Stimulated activated CD8-positive, alpha-beta memory T cell treated with anti-CD3 and anti-CD28 coated beads, Interleukin-2, amount 100 ng/mL, for 48 hours (primary cell): ENCODE results near the gene CREB3.

ENCODE experiments used
- DNase-seq, 2 donors: peaks; one replicate each; pipeline ENCODE4 v3.0.0-alpha.2; 2020; ENCODE audit warnings: low read depth in 2 of 2

Gene CREB3, protein sequence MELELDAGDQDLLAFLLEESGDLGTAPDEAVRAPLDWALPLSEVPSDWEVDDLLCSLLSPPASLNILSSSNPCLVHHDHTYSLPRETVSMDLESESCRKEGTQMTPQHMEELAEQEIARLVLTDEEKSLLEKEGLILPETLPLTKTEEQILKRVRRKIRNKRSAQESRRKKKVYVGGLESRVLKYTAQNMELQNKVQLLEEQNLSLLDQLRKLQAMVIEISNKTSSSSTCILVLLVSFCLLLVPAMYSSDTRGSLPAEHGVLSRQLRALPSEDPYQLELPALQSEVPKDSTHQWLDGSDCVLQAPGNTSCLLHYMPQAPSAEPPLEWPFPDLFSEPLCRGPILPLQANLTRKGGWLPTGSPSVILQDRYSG

DNA sequence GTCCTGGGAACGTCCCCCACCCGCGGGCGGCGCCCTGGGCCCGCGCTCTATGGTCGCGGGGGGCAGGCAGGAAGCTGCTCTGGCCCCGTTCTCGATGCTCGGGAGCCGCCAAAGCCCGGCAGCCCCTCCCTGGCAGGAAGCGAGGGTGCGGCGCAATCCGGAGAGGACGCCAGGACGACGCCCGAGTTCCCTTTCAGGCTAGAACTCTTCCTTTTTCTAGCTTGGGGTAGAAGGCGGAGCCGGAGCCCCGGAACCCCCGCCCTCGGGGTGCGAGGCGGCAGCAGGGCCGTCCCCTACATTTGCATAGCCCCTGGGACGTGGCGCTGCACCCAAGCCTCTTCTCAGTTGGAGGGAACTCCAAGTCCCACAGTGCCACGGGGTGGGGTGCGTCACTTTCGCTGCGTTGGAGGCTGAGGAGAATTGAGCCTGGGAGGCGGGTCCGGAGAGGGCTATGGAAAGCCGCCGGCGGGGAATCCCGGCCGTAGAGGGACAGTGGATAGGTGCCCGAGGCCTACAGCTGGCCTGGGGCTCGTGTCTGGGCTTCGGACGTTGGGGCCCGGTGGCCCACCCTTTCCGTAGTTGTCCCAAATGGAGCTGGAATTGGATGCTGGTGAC is at the start of gene CREB3, which contains the start of gene TLN1:
Gene CREB3, plus strand, starts transcription at position 482 of the 615 bp plus-strand sequence. Its CDS starts 107 bp downstream, at position 589.
Gene TLN1, minus strand, starts transcription at position 11 of the 615 bp plus-strand sequence. CDS start 6,501 bp downstream, outside the sequence.
- DNase-seq = peak; percentile 96

DNA sequence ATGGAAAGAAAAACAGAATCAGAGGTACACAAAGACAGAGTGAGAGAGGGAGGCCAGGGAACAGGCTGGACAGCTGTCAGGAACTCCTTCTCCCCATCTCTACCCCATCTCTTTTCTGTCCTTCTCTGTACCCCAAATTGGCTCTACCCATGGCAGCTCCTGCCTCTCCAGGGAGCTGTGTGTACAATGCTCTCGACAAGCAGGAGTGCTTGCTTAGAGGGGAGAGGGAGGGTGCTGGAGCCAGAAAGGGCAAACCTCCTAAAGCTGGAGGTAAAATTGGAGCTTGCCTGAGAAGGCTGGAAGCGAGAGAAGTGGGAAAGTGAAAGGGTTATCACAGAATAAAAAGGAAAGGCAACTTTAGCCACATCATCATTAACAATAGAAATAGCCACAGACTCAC is 49.1 kb upstream of the CREB3 start:
- no peak for DNase-seq

DNA sequence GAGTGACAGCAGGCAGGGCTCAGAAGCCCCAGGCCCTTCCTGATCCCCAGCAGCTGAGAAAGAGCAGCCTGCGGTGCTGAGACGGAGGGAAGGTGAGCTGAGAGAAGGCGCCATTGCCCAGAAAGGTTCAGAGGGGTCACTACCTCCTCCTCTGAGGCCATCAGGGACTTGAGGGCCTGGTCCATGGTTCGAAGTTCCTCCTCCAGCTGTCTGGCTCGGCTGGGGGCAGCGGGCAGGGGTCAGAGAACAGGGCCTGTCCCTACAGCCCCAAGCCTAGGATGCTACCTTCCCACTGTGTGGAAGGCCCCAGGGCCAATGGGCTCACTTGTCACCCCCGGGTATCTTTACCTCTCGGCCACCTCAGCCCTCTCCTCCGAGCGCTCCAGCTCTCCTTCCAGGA is 47.5 kb upstream of the CREB3 start:
- DNase-seq = no peak

DNA sequence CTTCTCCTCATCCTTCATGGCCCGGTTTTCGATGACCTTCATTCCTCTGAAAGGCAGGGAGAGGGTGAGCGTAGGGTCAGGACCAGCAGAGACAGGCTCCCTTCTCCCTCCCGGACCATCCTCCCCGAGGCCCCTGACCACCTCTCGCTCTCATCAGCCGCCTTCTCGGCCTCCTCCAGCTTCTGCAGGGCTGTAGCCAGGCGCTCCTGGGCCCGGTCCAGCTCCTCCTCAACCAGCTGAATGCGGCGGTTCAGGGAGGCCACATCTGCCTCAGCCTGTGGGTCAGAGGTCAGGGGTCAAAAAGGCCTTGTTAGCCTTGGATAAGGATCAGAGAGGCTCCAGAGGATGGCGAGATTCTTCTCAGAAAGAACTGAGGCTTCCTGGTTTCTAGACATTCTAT is 47.0 kb upstream of the CREB3 start:
- DNase-seq = no peak

DNA sequence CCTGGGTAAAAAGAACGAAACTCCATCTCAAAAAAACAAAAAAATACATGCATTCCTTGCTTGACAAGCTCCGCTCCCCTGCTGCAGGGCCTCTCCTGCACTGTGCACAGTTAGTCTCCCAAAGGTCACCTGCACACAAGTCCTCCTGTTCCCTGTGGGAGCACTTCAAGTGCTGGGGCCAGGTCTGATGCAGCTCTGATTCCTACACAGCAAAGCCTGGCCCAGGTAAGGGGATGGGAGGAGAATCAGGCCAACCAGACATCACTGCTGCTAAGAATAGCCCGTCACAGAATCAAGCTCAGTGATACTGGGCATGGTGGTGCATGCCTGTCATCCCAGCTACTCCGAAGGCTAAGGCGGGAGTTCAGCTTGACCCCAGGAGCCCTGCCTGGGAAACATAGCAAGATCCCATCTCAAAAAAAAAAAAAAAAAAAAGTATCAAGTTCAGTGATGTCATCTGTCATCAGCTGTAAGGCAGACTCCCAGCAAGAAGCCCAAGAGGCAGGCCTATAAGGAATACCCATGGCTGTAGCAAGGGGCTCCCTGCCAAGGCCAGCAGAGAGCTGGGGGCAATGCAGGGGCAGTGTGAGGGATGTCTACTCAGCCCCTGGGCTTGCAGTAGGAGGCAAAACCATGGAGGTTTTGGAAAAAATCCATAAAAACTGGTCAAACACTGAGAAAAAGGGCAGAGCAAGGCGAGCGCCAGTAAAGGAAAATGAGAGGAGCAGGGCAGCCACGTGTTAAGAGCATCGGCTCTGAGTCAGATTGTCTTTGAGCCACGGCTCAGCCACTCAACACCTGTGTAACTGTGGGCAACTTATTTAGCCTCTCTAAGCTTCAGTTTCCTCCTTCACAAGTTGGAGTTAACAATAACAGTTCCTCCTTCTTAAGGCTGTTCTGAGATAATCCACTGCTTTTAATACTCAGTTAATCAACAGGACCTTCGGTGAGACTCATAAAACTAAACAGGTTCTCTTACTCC is 46.0 kb upstream of the CREB3 start:
- DNase-seq = no peak

DNA sequence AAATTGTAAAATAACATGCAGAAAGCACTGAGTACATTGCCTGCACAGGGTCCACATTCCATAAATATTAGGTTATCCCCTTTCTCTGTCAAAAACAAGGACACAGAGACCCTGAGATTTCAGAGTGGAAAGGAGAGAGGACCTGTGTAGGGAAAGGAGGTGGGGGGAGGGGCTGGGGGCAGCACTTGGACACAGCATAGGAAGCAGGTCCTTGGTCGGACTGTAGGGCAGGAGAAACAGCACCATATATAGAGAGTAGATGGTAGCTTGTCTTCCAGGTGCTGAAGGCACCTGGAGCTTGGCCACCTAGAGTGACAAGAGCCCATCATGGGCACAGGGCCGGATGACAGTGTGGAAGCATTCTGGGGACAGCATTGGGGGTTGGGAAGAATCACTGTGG is 45.2 kb upstream of the CREB3 start:
- no peak for DNase-seq

DNA sequence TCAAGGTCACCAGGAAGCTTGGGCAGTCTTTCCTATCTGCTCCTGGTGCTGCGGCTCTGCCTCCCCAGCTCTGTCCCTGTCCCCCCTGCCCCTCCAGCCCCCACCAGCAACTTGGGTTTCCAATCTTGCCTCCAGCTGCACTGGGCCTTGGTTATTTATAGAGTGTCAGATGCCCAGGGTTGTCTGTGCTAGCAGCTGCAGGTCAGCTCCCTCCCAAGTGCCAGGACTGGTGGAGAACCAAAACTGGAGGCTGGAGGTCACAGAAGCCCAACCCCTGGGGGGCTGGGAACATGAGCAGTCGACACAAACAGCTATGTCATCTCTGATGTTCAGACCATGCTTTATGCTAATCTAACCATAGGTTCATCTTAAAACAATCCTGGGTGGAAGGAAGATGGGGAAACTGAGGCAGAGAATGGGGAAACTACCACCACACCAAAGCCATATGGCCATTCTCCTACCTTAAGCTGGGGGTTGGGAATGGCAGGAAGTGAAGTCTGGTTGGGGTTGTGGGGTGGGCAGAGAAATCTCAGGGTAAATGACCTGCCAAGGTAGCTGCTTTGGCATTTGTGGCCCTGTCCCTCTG is 44.4 kb upstream of the CREB3 start:
- no peak for DNase-seq

DNA sequence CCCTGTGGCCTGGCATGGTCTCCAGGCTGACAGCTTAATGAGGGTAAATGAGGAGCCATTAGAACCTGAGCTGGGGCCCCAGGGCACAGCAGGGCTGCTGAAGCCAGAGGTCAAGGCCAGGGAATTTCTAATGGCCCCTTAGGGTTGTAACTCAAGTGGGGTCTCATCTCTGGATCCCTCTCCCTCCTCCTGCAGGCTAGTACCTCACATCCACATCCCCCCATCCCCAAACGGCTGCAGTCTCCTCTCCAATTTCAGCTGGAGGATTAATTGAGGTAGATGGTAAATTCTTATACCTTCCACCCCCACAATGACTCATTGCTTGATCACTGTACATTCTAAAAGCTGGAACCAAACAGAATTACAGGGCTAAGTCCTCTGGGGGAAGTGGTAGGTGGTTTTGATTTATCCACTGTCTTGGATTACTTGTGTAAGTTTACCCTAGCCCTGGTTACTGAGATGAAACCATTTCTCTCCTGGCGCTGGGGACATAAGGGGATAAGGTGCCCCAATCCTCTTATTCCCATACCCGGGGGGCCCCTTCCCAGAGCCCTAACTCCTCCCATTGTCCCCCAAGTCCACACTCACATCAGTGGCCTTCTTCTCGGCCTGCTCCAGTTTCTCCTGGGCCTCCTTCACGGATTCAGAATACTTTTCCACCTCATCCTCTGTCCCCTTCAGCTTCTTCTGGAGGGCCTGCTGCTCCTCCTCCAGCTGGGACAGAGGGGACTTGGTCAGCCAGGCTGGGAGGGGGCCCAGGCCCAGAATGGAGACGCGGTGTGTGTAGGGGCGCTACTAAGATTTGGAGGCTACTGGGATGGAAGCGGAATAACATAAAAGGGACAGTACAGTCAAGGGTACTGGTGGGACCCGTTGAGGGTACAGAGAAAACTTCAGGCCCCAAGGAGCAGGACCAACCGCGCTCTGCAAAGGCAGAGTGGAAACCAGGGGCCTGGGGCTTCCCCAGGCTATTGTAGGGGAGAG is 43.6 kb upstream of the CREB3 start:
- DNase-seq = no peak

DNA sequence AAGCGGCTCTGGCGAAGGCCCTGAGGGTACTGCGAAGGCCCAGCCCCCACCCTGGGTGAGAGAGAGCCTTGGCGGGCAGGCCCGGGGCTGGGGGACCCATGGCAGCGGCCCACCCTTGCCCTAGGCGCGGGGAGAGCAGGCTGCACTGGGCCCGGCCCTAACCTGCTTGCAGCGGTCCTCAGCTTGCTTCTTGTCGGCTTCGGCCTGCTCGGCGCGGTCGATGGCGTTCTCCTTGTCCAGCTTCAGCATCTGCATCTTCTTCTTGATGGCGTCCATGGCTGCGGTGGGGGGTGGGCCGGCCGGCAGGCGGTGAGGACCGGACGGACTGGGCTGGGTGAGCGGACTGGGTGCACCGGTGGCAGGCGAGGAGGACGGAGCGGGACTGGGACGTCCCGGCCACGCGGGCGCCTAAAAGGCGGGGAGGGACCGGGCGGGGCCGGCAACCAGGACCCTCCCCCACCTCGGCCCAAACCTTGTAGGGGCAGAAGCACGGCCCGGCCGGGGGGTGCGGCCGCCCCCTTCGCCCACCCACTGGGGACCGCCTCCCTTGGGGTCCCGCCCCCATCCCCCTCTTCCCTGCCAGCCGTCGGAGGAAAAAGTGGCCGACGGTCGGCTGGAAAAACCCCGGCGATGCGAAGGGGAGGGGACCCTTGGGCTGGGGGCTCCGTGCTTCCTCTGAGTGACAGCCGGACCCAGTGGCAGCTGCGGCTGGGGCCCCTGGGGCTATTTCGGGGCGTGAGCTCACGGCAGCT is 42.7 kb upstream of the CREB3 start, which contains the start of gene TPM2:
Gene TPM2, minus strand, starts transcription at position 384 of the 752 bp plus-strand sequence. Its CDS starts 108 bp downstream, at position 276.
- no peak for DNase-seq

DNA sequence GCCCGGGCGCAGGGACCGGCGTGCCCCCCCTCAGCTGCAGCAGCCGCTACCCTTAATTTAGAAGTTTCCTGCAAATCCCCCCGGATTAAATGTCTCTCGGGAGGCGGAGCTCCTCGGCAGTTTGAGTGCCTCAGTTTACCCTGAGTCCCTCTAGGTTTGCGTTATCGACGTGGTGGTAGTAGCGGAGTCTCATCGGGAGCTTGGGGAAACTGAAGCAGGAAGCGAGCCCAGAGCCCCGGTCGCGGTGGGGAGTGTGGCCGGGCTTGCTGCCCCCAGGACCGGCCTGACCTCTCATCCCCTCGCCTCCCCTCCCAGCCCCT is 42.2 kb upstream of the CREB3 start:
- no peak for DNase-seq

DNA sequence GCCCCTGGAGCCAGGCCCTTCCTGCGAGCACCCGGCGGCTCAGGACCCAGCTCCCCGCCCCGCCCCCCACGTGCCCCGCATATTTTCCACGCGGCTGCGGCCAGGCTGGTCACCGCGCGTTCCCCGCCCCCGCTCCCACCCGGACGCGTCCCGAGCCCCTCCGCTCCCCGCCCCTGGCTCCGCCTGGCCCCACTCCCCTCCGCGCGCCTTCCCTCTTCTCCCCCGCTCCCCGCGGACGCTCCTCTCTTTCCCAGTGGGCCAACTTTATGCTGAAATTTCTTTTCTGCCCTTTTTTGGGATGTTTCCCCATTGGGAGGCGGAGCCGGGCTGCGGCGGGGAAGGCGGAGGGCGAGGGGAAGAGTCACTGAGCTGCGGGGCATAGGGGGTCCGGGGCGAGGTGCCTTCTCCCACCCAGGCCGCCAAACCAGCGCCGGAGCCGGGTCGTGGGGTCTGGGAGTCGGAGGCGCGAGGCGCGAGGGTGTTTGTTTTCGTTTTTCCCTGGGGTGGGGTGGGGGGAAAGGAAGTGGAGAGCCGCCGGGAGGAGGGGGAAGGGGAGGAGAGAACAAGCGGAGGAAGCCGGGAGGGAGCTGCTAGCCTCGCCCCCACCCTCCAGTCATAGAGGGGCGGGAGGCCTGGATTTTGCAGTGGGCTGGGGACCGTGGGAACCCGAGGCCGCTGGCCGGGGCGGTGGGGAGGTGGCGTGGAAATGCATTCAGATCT is 41.7 kb upstream of the CREB3 start:
- peak in 1 of 2 donors; percentile 20 for DNase-seq

DNA sequence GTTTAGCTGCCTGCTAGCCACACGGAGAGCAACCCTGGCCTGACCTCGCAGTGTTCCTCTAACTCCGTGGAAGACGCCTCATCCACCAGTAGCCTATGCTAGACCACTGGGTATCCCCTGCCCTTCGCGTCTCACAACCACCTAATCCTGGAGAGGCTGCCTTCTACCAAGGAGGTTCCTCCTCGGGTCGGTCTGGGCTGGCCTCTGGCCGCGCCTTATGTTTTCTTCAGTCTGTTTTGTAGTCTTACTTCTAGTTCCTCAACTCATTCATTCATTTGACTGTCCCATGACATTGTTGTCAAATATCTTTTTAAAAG is 41.2 kb upstream of the CREB3 start:
- DNase-seq = no peak

DNA sequence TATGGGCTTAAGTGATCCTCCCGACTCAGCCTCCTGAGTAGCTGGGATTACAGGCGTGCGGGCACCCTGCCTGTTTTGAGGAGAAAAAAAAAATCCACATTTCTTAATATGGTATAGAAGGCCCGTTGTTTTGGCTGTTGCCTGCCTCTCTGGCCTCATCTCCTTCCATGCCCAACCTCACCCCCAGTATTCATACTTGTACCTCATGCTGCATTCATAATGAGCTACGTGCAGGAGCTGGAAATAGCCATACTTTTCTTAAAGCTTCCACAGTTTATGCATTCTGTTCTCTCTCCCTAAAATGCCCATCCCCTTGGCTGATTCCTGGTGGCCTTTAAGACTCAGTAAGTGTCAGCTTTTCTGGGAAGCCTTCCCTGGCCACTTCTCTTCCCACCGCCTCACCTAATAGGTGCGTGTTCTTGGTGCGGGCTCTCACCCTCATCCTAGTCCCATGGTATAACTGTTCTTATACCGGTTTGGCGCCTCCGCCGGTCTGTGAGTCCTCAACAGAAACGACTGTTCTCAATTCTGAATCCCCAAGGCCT is 40.6 kb upstream of the CREB3 start:
- DNase-seq = no peak

DNA sequence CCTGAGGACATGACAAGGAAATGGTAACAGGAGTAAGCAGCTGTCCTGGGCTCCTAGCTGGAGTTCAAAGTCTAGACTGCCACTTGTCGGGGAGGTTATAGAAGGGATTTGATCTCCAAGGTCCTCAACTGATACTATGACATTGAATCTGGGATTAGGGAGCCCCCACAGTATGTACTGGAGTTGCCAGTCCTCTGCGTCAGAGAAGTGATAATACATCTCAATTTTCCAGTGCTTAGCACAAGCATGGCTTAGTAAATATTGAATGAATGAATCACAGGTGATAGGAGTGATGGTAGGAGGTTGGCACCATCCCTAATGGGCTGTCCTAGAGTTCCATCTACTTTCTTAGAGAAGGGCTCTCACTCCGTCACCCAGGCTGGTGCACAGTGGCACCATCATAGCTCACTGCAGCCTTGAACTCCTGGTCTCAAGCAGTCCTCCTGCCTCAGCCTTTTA is 36.5 kb upstream of the CREB3 start:
- no peak for DNase-seq

DNA sequence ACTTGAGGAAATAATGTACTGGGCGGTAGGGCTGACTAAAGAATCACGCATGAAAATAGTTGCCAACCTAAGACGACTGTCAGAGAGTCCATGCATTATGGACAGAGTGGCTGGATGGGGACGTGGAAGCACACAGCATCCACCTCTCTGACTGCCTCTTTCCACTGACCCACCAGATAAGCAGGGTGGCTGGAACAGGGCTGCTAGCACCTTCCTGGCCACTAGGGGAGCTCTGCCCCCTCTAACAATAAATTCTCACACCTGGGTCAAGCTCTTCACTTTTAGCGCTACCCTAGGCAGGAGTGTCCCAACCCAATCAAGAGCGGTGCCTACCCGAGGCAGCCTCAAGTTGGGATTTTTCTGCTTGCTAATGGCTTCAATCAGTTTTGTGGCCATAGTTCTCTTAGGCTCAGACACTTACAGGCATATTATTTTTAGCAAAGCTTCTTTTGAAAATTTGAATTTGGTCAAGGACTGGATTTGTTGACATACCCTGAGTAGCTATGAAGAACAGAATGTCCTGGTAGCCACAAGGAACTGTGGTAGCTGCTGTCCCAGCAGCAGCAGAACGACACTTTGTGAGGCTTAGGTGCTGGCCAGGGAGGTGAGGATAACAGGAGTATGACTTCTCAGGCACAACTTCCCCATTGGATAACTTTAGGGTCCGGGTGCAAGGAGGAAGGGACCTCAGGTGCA is 35.8 kb upstream of the CREB3 start:
- peak in 1 of 2 donors; percentile 37 for DNase-seq

DNA sequence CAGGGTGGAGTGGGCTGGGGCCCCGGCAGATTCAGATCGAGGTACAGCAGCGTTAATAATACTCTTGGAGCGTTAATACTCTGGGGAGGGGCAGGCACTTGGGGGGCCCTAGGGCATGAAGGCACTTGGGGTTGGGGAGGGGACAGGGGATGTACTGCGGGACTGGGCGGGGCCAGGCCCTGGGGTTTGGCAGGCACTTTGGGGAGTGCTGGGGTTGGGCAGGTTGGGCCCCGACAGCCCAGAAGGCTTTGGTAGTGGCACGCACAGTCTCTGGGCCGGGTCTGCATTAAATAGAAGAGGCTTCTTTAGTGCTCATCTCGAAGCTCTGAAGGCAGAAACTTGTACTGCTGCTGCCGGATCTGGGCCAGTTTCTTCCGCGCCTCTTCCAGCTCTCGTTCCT is 35.0 kb upstream of the CREB3 start:
- DNase-seq = no peak

DNA sequence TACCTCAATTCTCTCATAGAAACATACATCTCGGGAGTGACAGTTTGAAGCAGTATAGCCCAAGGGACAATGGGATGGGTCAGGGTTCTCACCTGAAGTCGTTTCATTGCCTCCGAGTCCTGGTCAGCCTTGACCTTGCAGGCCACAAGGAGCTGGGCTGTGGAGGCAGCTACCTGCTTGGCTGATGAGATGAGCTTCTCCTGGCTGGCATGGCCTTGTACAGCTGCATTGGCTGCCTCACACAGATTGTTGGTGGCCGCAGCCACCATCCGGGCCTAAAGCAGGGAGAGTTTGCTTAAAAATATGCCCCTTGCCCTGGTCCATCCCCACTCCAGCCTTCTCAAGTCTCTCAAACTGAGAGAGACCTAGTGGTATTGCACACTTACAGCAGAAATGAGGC is 34.2 kb upstream of the CREB3 start:
- no peak for DNase-seq

DNA sequence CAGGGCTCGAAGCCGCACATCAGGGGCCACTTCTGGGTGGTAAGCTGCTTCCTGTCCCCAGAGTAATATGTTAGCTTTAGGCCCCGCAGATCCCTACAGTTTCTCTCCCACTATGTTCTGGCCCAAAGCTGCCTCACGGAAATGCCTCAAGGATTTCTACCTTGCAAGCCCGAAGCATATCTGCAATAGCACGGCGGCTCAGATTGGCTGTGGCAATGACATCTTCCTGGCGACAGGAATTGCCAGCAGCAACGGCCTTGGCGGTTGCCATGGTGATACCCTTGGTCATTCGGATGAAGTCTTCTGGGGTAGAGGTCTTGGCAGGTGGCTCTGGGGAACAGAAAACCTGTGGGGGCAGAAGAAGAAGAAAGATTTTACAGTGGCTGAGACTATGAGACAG is 32.4 kb upstream of the CREB3 start:
- DNase-seq = no peak
